ENCODE measurements around the gene ARHGEF4.
"Not testable (repeated sequence)": the region's sequence is repeated elsewhere in the genome, so short reads cannot be mapped to it uniquely, and the experiment has no call there.

Gene ARHGEF4

GRCh38 chr2:131046028-131046917 lies 209.6 kb downstream of the ARHGEF4 start:
- DNase-seq (ENCODE audit: low read depth in 1 of 2, low spot score in 1 of 2) = no peak

GRCh38 chr2:131046918-131047652 lies 210.4 kb downstream of the ARHGEF4 start:
- DNase-seq (ENCODE audit: low read depth in 1 of 2, low spot score in 1 of 2) = no peak

GRCh38 chr2:131047920-131048560 lies 211.3 kb downstream of the ARHGEF4 start:
- no peak for DNase-seq (ENCODE audit: low read depth in 1 of 2, low spot score in 1 of 2)

- DNase-seq (ENCODE audit: low read depth in 1 of 2, low spot score in 1 of 2) = no peak
These were observed 211.9 kb downstream of the ARHGEF4 start for GRCh38 chr2:131048641-131049040.

GRCh38 chr2:131049150-131049718 lies 212.5 kb downstream of the ARHGEF4 start:
- no peak for DNase-seq (ENCODE audit: low read depth in 1 of 2, low spot score in 1 of 2)

- DNase-seq (ENCODE audit: low read depth in 1 of 2, low spot score in 1 of 2) = no peak
These were observed 214.2 kb downstream of the ARHGEF4 start for GRCh38 chr2:131050896-131051295.

- DNase-seq (ENCODE audit: low read depth in 1 of 2, low spot score in 1 of 2) = no peak
These were observed 216.1 kb downstream of the ARHGEF4 start for GRCh38 chr2:131052741-131053263.

GRCh38 chr2:131054488-131054887 lies 217.8 kb downstream of the ARHGEF4 start:
- no peak for DNase-seq (ENCODE audit: low read depth in 1 of 2, low spot score in 1 of 2)

GRCh38 chr2:131055169-131056065 lies 218.7 kb downstream of the ARHGEF4 start:
- no peak for DNase-seq (ENCODE audit: low read depth in 1 of 2, low spot score in 1 of 2)

- DNase-seq (ENCODE audit: low read depth in 1 of 2, low spot score in 1 of 2) = no peak
These were observed 219.7 kb downstream of the ARHGEF4 start for GRCh38 chr2:131056204-131056931.

GRCh38 chr2:131056932-131057287 lies 220.2 kb downstream of the ARHGEF4 start:
- no peak for DNase-seq (ENCODE audit: low read depth in 1 of 2, low spot score in 1 of 2)

- no peak for DNase-seq (ENCODE audit: low read depth in 1 of 2, low spot score in 1 of 2)
These were observed 221.6 kb downstream of the ARHGEF4 start for GRCh38 chr2:131058214-131058843.

GRCh38 chr2:131058920-131059319 lies 222.2 kb downstream of the ARHGEF4 start:
- DNase-seq (ENCODE audit: low read depth in 1 of 2, low spot score in 1 of 2) = no peak

GRCh38 chr2:131063501-131064283 lies 227.0 kb downstream of the ARHGEF4 start:
- DNase-seq (ENCODE audit: low read depth in 1 of 2, low spot score in 1 of 2) = no peak

- no peak for DNase-seq (ENCODE audit: low read depth in 1 of 2, low spot score in 1 of 2)
These were observed 228.1 kb downstream of the ARHGEF4 start for GRCh38 chr2:131064589-131065512.

- DNase-seq (ENCODE audit: low read depth in 1 of 2, low spot score in 1 of 2) = no peak
These were observed 230.9 kb downstream of the ARHGEF4 start for GRCh38 chr2:131067465-131068125.

- not testable (repeated sequence) for DNase-seq (ENCODE audit: low read depth in 1 of 2, low spot score in 1 of 2)
These were observed 231.5 kb downstream of the ARHGEF4 start for GRCh38 chr2:131068172-131068571.

Data from activated CD4-positive, alpha-beta T cell treated with anti-CD3 and anti-CD28 coated beads, Interleukin-2, amount 50 U/mL, for 24 hours (primary cell).